ENCODE measurements around the gene RAP2B. TPM values are rescaled to one million over a fixed set of nuclear protein-coding genes. Genes with fewer than 3 reads are reported as not detected.
A peak's percentile ranks its signal among the peaks of the same experiment; 100 is the strongest.

RAP2B gene
- polyA plus RNA-seq, 1 donor (not counting 4 experiments of a cell fraction or from before 2014, with no cell fraction given) = 20.1 TPM

DNA sequence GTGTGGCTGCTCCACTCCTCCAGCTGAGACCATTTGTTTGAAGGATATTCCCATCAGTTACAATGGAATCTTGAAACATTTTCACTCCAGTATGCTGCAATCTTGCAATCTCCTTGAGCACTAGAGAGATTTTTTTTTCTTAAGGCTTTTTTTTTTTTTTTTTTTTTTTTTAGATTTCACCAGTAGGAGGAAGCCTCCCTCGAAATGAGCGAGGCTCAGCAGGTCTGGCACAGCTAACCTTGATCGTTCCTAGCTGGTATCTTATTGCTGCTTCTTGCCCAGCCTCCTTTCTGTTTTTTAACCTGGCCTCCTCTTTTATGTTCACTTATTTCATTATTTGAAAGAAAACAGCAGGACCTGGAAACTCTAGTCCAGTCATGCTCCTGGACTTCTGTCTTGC, 48.1 kb downstream of the RAP2B start:
- no peaks in the 10 kb centered on the region for H3K36me3 ChIP-seq (ENCODE audit: control insufficient read depth in 2 of 2, extremely low read depth in 1 of 2, insufficient read depth in 2 of 2, low read length in 2 of 2)
- H3K27ac ChIP-seq (ENCODE audit: control insufficient read depth, insufficient read depth, low read length) = peak overlapping the region; percentile 25
- H3K27me3 ChIP-seq (ENCODE audit: control insufficient read depth, extremely low read depth, insufficient read depth, low read length) = no peaks in the 10 kb centered on the region
- no peaks in the 10 kb centered on the region for H3K79me2 ChIP-seq (ENCODE audit: control insufficient read depth, insufficient read depth, low read length)
- peak overlapping the region; percentile 45 for H2AFZ ChIP-seq (ENCODE audit: control insufficient read depth, low read length)
- peaks cover 16% of the 10 kb centered on the region for H3K4me1 ChIP-seq (ENCODE audit: control insufficient read depth, extremely low read depth, insufficient read depth, low read length)
- H3K9me3 ChIP-seq (ENCODE audit: control insufficient read depth, low read depth, low read length) = no peaks in the 10 kb centered on the region
- no peak for DNase-seq (ENCODE audit: low read depth, low spot score)
- no peaks in the 10 kb centered on the region for H4K20me1 ChIP-seq (ENCODE audit: control insufficient read depth, extremely low read depth, insufficient read depth, low read length)
- no peaks in the 10 kb centered on the region for H3K9me1 ChIP-seq (ENCODE audit: control insufficient read depth, extremely low read depth, insufficient read depth, low read length)
- no peak for TF ChIP-seq EZH2 (IDR thresholded peaks at IDR 0.05; ENCODE audit: low read length)
- TF ChIP-seq CTCF (optimal IDR thresholded peaks at IDR 0.05 in 1 of 3, IDR thresholded peaks at IDR 0.05 in 1 of 3, conservative IDR thresholded peaks at IDR 0.05 in 1 of 3; ENCODE audit: extremely low read depth in 1 of 3, insufficient read depth in 2 of 3, low read length in 3 of 3) = peak in 2 of 3 experiments; percentile 4 to 9
- H3K4me2 ChIP-seq (ENCODE audit: control insufficient read depth, extremely low read depth, insufficient read depth, low read depth, low read length) = peak overlapping the region; percentile 49
- H3K9ac ChIP-seq (ENCODE audit: control insufficient read depth, extremely low read depth, insufficient read depth, low read length) = no peak overlapping the region
- no peak overlapping the region for H3K4me3 ChIP-seq (ENCODE audit: control insufficient read depth in 2 of 3, extremely low read depth in 1 of 3, insufficient read depth in 2 of 3, low read depth in 1 of 3, low read length in 3 of 3)
- dilution Hi-C loops (cut with MboI; ENCODE audit: extremely low pct_ligation_motif_present, low sequenced_read_pairs) = no loop called here
- no peak for FAIRE-seq

DNA sequence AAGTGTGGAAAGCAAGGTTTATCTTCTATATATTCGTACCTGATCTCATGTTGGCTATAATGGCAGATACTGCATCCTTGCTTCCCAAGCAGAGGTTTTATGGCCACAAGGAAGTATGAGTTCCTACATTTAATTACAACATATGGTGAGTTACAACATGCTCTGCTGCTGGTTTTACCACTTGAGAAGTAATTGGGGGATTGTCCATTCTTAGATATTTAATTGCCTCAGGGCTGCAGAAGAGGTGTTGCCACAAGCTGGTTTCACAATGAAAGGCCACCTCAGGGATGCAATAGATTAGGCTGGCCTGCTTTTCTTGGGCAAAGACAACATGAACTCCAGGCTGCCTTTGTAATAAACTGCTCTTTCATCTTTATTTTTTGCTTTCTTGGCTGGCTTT, 48.6 kb downstream of the RAP2B start:
- Histone ChIP-seq H3K79me2 (ENCODE audit: control insufficient read depth, insufficient read depth, low read length) (no peaks in the 10 kb centered on the region), H3K4me2 (ENCODE audit: control insufficient read depth, extremely low read depth, insufficient read depth, low read depth, low read length) (peak overlapping the region; percentile 34), H3K27ac (ENCODE audit: control insufficient read depth, insufficient read depth, low read length) (no peak overlapping the region), H3K4me1 (ENCODE audit: control insufficient read depth, extremely low read depth, insufficient read depth, low read length) (peaks cover 16% of the 10 kb centered on the region), H2AFZ (ENCODE audit: control insufficient read depth, low read length) (no peak overlapping the region), H3K9ac (ENCODE audit: control insufficient read depth, extremely low read depth, insufficient read depth, low read length) (no peak overlapping the region), H3K27me3 (ENCODE audit: control insufficient read depth, extremely low read depth, insufficient read depth, low read length) (no peaks in the 10 kb centered on the region), H3K4me3 (ENCODE audit: control insufficient read depth in 2 of 3, extremely low read depth in 1 of 3, insufficient read depth in 2 of 3, low read depth in 1 of 3, low read length in 3 of 3) (no peak overlapping the region), H4K20me1 (ENCODE audit: control insufficient read depth, extremely low read depth, insufficient read depth, low read length) (no peaks in the 10 kb centered on the region), H3K9me3 (ENCODE audit: control insufficient read depth, low read depth, low read length) (no peaks in the 10 kb centered on the region), H3K36me3 (ENCODE audit: control insufficient read depth in 2 of 2, extremely low read depth in 1 of 2, insufficient read depth in 2 of 2, low read length in 2 of 2) (no peaks in the 10 kb centered on the region), H3K9me1 (ENCODE audit: control insufficient read depth, extremely low read depth, insufficient read depth, low read length) (no peaks in the 10 kb centered on the region)
- dilution Hi-C loops (cut with MboI; ENCODE audit: extremely low pct_ligation_motif_present, low sequenced_read_pairs) = no loop called here
- DNase-seq (ENCODE audit: low read depth, low spot score) = no peak
- peak; percentile 83 for FAIRE-seq
- TF ChIP-seq EZH2 (IDR thresholded peaks at IDR 0.05; ENCODE audit: low read length) (no peak), CTCF (optimal IDR thresholded peaks at IDR 0.05 in 1 of 3, IDR thresholded peaks at IDR 0.05 in 1 of 3, conservative IDR thresholded peaks at IDR 0.05 in 1 of 3; ENCODE audit: extremely low read depth in 1 of 3, insufficient read depth in 2 of 3, low read length in 3 of 3) (no peak)

All from keratinocyte (primary cell).